HepG2 (cell line): ENCODE measurements around the gene PRSS27. TPM values are rescaled to one million over a fixed set of nuclear protein-coding genes. Genes with fewer than 3 reads are reported as not detected.

Source experiments
- DMAP1 ChIP-seq: IDR thresholded peaks from 2 replicates; pipeline ENCODE4 v1.6.1; 2016
- SMARCE1 ChIP-seq: fragments of 450-650 bp; IDR thresholded peaks from 2 replicates; pipeline ENCODE4 v1.6.1; 2017; ENCODE audit warnings: borderline replicate concordance
- TBX2 ChIP-seq: sonication (generic); formaldehyde crosslinking; IDR thresholded peaks from 2 replicates; pipeline ENCODE4 v1.5.0; 2020; ENCODE audit warnings: missing genetic modification reagents, mild to moderate bottlenecking, borderline replicate concordance
- ZNF12 ChIP-seq: sonication (generic); formaldehyde crosslinking; IDR thresholded peaks from 2 replicates; pipeline ENCODE4 v1.5.0; 2020; ENCODE audit warnings: missing genetic modification reagents
- ZNF224 ChIP-seq: sonication (generic); formaldehyde crosslinking; IDR thresholded peaks from 2 replicates; pipeline ENCODE4 v1.5.0; 2020; ENCODE audit warnings: mild to moderate bottlenecking, missing genetic modification reagents
- ZNF746 ChIP-seq: sonication (generic); formaldehyde crosslinking; IDR thresholded peaks from 2 replicates; pipeline ENCODE4 v1.8.0; 2022; ENCODE audit warnings: mild to moderate bottlenecking, missing genetic modification reagents
- ZNF776 ChIP-seq: sonication (generic); formaldehyde crosslinking; IDR thresholded peaks from 2 replicates; pipeline ENCODE4 v1.4.0; 2020; ENCODE audit warnings: mild to moderate bottlenecking, missing genetic modification reagents
- ZNF839 ChIP-seq: sonication (generic); formaldehyde crosslinking; IDR thresholded peaks from 2 replicates; pipeline ENCODE4 v1.4.0; 2020; ENCODE audit warnings: missing genetic modification reagents, mild to moderate bottlenecking, borderline replicate concordance
- ZSCAN31 ChIP-seq: sonication (generic); formaldehyde crosslinking; IDR thresholded peaks from 2 replicates; pipeline ENCODE4 v1.5.0; 2020; ENCODE audit warnings: low read depth, mild to moderate bottlenecking, missing genetic modification reagents
- polyA plus RNA-seq, 8 experiments: library from polyadenylated mRNA; depleted of rRNA in 3 of 8; stranded (reverse) in 7 of 8; unstranded in 1 of 8; fragments of >200 nt; fragmentation: Illumina TruSeq in 4 of 8; extraction: Trizol in 4 of 8; gene quantifications; 2 replicates each; pipeline versions ENCODE4 v1.2.1 to v1.2.3, GENCODE V29; 2011 to 2016; ENCODE audit warnings: low read depth in 4 of 8, missing spikeins in 1 of 8, mixed read lengths in 1 of 8; ENCODE audit not compliant: insufficient read depth in 1 of 8
- total RNA-seq, 5 experiments: library from RNA; depleted of rRNA; stranded (reverse); fragments of >200 nt; fragmentation: Illumina TruSeq; extraction: Trizol; gene quantifications; 2 replicates each; pipeline ENCODE4 v1.2.3, GENCODE V29; 2016; ENCODE audit warnings: low read depth in 1 of 5
- TF ChIP-seq, protein P1 (sequence below): sonication (generic); formaldehyde crosslinking; IDR thresholded peaks from 2 replicates; pipeline ENCODE4 v1.4.0; 2020; ENCODE audit warnings: missing genetic modification reagents, mild to moderate bottlenecking, borderline replicate concordance
- TF ChIP-seq, protein P2 (sequence below): IDR thresholded peaks from 2 replicates; pipeline ENCODE4 v1.6.1; 2016; ENCODE audit warnings: low read depth, missing genetic modification reagents, missing compliant biosample characterization
- TF ChIP-seq, protein P3 (sequence below): sonication (generic); formaldehyde crosslinking; IDR thresholded peaks from 2 replicates; pipeline ENCODE4 v1.8.1; 2023; ENCODE audit warnings: mild to moderate bottlenecking, missing genetic modification reagents
- TF ChIP-seq, protein P4 (sequence below): sonication (generic); formaldehyde crosslinking; IDR thresholded peaks from 2 replicates; pipeline ENCODE4 v1.4.0; 2020; ENCODE audit warnings: missing genetic modification reagents

The PRSS27 gene
- total and polyA plus RNA-seq, 2 of the 13 experiments (the other 11 are each of a cell fraction or from before 2014, with no cell fraction given), result 0.20 to 0.73 TPM

DNA sequence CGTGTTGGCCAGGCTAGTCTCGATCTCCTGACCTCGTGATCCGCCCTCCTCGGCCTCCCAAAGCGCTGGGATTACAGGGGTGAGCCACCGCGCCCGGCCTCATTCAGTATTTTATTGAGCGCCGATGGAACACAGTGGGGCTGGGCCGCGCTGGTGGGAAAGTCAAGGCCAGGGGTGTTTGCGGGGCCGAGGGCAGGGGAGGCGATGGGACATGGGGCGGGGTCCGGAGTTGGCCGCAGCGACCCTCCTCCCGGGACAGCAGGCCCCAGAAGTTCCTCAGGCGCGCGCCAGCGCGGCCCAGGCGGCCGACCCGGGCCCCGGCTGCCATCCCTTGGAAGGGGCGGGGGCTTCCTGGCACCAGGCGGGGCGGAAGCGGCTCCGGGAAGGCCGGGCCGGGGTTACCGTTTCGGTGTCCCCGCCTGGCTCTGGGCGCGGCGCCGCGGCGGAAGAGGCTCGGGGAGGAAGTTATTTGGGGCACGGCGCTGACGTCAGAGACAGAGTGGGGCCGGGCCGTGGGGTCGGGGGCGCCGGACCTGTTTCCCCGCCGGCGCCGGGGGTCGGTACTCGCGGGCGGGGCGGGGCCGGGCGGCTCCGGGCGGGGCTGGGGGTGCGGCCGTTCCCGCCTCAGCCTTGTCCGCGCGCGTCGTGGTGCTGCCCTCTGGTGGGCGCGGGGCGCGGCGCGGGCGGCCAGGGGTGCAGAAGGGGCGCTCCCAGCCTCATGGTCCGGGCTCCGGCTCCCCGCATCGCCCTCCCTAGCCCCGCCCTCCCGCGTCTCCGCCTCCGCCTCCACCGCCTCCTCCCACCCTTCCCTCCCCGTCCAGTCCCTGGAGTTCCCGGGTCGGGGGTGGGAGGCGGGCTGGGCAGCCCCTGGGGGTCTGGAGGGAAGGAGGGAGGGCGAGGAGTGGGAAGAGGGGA is 952 bp upstream of the PRSS27 start (continued):
- no peak for TF ChIP-seq ZNF839 (CRISPR knock-in tag)
- TF ChIP-seq ZNF224, result 0 out of 2 replicates have a peak, but pooled peaks have one; percentile 39
- TF ChIP-seq SMARCE1, result no peak
- TF ChIP-seq ZNF746 (CRISPR knock-in tag), result 0 out of 2 replicates have a peak, but pooled peaks have one; percentile 28
- TF ChIP-seq, protein P1, sequence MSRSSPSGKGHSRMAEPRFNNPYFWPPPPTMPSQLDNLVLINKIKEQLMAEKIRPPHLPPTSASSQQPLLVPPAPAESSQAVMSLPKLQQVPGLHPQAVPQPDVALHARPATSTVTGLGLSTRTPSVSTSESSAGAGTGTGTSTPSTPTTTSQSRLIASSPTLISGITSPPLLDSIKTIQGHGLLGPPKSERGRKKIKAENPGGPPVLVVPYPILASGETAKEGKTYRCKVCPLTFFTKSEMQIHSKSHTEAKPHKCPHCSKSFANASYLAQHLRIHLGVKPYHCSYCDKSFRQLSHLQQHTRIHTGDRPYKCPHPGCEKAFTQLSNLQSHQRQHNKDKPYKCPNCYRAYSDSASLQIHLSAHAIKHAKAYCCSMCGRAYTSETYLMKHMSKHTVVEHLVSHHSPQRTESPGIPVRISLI (CRISPR knock-in tag), result 0 out of 2 replicates have a peak, but pooled peaks have one; percentile 11
- TF ChIP-seq, protein P2, sequence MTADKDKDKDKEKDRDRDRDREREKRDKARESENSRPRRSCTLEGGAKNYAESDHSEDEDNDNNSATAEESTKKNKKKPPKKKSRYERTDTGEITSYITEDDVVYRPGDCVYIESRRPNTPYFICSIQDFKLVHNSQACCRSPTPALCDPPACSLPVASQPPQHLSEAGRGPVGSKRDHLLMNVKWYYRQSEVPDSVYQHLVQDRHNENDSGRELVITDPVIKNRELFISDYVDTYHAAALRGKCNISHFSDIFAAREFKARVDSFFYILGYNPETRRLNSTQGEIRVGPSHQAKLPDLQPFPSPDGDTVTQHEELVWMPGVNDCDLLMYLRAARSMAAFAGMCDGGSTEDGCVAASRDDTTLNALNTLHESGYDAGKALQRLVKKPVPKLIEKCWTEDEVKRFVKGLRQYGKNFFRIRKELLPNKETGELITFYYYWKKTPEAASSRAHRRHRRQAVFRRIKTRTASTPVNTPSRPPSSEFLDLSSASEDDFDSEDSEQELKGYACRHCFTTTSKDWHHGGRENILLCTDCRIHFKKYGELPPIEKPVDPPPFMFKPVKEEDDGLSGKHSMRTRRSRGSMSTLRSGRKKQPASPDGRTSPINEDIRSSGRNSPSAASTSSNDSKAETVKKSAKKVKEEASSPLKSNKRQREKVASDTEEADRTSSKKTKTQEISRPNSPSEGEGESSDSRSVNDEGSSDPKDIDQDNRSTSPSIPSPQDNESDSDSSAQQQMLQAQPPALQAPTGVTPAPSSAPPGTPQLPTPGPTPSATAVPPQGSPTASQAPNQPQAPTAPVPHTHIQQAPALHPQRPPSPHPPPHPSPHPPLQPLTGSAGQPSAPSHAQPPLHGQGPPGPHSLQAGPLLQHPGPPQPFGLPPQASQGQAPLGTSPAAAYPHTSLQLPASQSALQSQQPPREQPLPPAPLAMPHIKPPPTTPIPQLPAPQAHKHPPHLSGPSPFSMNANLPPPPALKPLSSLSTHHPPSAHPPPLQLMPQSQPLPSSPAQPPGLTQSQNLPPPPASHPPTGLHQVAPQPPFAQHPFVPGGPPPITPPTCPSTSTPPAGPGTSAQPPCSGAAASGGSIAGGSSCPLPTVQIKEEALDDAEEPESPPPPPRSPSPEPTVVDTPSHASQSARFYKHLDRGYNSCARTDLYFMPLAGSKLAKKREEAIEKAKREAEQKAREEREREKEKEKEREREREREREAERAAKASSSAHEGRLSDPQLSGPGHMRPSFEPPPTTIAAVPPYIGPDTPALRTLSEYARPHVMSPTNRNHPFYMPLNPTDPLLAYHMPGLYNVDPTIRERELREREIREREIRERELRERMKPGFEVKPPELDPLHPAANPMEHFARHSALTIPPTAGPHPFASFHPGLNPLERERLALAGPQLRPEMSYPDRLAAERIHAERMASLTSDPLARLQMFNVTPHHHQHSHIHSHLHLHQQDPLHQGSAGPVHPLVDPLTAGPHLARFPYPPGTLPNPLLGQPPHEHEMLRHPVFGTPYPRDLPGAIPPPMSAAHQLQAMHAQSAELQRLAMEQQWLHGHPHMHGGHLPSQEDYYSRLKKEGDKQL (CRISPR knock-in tag), result no peak
- TF ChIP-seq, protein P3, sequence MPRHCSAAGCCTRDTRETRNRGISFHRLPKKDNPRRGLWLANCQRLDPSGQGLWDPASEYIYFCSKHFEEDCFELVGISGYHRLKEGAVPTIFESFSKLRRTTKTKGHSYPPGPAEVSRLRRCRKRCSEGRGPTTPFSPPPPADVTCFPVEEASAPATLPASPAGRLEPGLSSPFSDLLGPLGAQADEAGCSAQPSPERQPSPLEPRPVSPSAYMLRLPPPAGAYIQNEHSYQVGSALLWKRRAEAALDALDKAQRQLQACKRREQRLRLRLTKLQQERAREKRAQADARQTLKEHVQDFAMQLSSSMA (CRISPR knock-in tag), result no peak
- TF ChIP-seq, protein P4, sequence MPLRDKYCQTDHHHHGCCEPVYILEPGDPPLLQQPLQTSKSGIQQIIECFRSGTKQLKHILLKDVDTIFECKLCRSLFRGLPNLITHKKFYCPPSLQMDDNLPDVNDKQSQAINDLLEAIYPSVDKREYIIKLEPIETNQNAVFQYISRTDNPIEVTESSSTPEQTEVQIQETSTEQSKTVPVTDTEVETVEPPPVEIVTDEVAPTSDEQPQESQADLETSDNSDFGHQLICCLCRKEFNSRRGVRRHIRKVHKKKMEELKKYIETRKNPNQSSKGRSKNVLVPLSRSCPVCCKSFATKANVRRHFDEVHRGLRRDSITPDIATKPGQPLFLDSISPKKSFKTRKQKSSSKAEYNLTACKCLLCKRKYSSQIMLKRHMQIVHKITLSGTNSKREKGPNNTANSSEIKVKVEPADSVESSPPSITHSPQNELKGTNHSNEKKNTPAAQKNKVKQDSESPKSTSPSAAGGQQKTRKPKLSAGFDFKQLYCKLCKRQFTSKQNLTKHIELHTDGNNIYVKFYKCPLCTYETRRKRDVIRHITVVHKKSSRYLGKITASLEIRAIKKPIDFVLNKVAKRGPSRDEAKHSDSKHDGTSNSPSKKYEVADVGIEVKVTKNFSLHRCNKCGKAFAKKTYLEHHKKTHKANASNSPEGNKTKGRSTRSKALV (CRISPR knock-in tag), result no peak
- no peak; the same call in 1 of the 2 replicates for TF ChIP-seq ZNF776 (CRISPR knock-in tag)
- TF ChIP-seq DMAP1 (CRISPR knock-in tag), result peak; percentile 66; the same call in 1 of the 2 replicates
- peak; percentile 46; the same call in 1 of the 2 replicates for TF ChIP-seq TBX2
- TF ChIP-seq ZSCAN31, result 0 out of 2 replicates have a peak, but pooled peaks have one; percentile 68
- TF ChIP-seq ZNF12, result no peak
